Measurements from ENCODE around the gene NOC4L. TPM values are rescaled to one million over a fixed set of nuclear protein-coding genes. Genes with fewer than 3 reads are reported as not detected.
"Not testable (repeated sequence)": the region's sequence is repeated elsewhere in the genome, so short reads cannot be mapped to it uniquely, and the experiment has no call there.

NOC4L gene
- total RNA-seq, 1 donor from 2014 or later, result 14.6 TPM

DNA sequence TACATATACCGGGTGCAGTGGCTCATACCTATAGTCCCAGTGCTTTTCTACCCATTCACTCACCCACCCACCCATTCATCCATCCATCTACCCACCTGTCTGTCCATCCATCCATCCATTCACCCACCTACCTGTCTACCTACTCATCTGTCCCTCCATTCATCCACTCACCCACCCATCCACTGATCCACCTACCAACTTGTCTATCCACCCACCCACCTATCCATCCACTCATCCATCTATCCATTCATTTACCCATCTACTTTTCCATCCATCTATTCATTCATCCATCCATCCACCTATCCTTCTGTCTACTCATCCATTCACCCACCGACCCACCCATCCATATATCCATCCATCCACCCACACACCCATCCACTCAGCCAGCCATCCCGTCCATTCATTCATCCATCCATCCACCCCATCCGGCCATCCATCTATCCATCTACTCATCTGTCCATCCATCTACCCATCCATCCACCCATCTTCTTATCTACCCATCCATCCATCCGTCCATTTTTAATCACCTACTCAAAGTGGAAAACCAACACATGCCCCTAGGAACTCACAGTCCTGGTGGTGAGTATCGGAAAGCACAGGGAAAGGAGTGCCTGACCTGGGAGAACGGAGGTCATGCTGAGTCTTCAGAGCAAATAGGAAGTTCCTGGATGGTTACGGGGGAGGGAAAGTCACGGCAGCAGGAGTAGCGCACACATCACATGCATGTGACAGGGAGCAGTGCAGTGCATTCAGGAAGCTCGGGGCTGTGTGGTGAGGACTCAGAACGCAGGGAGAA is 20.1 kb upstream of the NOC4L start:
- DNase-seq (ENCODE audit: low spot score), result no peak

- peak; percentile 67 for DNase-seq (ENCODE audit: low spot score)
Measured at GRCh38 chr12:132124766-132125425, 19.4 kb upstream of the NOC4L start.

DNA sequence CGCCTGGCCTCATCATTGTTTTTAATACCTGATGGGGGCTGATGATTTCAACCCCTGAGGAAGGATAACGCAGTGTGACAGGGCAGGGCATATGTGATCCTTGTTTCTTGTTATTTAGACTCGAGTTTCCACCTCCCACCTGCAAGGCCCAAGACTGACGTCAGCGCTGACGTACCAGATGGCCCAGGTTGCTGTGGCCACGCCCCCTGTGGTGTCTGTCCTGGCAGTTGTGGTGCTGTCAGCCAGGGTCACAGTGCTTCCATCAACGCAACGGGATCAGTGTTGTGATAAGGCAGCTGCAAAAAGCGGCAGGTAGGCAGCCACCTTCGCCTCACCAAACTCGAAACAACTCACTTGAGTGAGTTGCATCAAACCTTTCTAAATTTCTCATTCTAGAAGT is 18.5 kb upstream of the NOC4L start:
- peak; percentile 51 for DNase-seq (ENCODE audit: low spot score)

DNA sequence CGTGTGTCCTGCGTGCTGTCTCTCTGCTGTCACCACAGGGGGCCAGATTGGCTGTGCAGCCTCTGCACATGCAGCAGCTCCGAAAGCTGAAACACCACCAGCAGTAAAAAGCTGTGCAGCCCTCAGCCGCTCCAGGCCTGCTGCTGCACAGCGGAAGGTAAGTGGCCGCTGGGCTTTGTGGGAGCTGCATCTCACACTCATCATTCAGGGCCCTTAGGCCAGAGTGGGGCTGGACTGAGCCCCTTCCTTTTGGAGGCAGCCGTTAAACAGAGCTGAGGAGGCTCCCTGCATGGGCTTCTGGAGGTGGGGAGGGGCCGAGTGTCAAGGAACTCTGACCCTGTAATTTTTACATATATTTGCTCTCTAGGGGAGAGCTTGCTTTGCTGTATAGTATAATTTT is 17.2 kb upstream of the NOC4L start:
- DNase-seq (ENCODE audit: low spot score), result no peak

DNA sequence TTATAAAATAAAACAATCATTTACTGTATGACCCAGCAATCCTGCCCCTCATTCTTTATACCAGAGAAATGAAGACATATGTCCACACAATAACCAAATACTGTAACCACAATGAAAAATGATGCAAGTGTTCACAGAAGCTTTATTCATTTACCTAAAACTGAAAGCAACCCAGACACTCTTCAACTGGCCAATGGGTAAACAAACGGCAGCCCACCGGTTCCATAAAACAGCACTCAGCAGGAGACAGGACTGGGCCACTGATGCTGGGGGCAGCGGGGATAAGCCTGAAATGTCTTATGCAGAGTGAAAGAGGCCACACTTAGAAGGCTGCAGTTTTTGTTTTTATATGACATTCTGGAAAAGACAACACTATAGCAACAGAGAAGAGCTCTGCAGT is 15.2 kb upstream of the NOC4L start:
- peak; percentile 33 for DNase-seq (ENCODE audit: low spot score)

DNA sequence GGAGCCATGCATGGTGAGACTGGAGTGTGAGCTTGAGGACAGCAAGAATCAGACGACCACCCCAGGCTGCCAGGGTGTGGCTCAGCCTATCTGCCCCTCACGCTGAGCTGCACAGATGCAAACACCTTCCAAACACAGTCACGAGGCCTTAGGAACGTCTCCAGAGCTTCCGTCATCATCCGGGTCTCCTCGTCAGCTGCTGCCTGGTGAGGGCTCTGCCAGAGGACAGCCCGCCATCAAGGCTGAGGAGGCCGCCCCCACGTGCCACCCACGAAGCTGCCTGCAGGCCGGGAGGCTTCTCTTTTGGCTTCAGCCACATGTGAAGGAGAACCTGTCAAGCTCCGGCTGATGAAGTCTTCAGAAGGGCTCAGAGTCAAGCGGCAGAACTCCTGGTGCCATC is 13.6 kb upstream of the NOC4L start:
- peak; percentile 77 for DNase-seq (ENCODE audit: low spot score)

DNA sequence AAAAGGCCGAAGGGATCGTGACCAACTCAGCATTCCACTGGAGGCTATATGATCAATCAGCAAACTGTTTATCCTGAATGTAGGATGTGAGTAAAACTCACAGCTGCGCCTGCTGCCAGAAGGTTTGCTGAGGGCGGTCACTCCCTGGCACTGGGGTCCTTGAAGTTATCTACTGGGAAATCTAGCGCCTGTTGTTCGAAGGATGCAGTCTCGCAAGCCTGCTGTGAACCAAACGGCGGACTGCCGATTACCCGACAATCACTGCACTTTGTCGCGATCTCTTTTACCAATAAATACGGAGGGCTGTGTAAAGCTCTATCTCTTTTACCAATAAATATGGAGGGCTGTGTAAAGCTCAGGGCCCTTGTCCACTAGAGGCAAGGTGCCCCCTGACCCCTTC is 13.0 kb upstream of the NOC4L start:
- peak; percentile 59 for DNase-seq (ENCODE audit: low spot score)

GRCh38 chr12:132131952-132132351 is 12.3 kb upstream of the NOC4L start:
- DNase-seq (ENCODE audit: low spot score), result no peak

DNA sequence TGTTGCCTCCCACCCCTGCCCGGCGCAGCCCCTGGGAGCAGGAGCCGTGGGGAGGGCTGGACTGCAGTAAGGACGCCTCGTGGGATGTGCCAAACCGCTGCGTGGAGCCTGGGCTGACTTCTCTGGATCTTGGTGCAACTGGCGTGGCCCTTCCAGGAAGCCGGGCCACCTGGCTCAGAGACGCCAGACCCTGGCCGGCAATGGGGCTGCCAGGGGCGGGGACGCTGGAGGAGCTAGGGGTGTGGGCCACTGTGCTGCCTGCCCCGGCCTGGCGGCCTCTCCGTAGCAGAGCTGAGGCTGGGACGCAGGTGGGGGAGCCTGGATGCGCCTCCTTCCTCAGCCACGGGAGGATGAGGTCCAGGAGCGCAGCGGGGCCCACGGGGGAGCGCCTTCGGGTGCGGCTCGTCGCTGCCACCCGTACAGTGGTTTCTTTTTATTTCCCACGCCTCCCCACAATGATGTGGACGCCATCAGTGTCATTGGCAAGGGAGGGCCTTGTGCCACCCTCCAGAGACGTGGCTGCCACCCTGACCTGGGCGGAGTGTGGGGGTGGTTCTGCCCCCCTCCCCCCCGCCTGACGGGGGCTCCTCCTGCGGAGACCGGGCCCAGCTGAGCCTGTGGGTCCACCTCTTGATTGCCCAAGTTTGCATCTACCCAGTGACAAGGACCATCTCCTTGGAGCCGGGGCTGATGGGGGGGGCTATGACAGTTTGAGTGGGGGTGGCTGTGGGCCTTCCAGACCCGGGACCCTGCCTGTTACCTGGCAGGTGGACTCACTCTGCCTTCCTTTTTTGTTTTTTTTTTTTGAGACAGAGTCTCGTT is 11.4 kb upstream of the NOC4L start:
- peak; percentile 64 for DNase-seq (ENCODE audit: low spot score)

GRCh38 chr12:132133952-132134652 is 10.2 kb upstream of the NOC4L start:
- no peak for DNase-seq (ENCODE audit: low spot score)

DNA sequence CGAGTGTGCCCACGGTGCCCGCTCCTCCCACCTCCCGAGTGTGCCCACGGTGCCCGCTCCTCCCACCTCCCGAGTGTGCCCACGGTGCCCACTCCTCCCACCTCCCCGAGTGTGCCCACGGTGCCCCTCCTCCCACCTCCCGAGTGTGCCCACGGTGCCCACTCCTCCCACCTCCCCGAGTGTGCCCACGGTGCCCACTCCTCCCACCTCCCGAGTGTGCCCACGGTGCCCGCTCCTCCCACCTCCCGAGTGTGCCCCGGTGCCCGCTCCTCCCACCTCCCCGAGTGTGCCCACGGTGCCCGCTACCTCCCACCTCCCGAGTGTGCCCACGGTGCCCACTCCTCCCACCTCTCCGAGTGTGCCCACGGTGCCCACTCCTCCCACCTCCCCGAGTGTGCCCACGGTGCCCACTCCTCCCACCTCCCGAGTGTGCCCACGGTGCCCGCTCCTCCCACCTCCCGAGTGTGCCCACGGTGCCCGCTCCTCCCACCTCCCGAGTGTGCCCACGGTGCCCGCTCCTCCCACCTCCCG is 9.5 kb upstream of the NOC4L start:
- not testable (repeated sequence) for DNase-seq (ENCODE audit: low spot score)

- DNase-seq (ENCODE audit: low spot score), result not testable (repeated sequence)
Measured at GRCh38 chr12:132136226-132136625, 8.0 kb upstream of the NOC4L start.

DNA sequence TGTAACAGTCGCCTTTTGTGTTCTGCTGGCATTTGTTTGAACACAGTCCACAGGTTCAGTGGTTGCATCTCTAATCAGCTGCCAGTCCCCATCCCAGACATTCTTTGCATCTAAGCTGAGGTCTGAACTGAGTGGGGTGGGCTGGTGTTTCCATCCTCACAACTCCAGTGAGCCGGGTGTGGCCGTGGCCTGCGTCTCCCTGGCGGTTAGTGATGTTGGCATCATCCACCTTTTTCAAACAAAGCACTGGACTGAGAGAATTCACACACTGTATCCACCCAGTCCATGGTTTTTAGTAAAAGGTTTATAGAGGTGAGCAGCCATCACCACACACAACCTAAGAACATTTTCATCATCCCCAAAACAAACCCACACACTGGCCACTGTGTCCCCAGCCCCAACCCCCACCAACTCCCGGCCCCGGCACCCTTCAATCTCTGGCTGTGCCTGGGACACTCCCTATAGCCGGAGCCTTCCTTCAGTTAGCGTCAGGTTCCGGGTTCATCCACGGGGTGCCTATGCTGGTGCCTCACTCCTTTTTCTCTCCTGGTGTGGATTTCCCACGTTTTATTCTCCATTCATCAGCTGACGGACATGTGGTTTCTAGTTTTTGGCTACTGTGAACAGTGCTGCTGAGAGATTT is 6.7 kb upstream of the NOC4L start:
- no peak for DNase-seq (ENCODE audit: low spot score)

DNA sequence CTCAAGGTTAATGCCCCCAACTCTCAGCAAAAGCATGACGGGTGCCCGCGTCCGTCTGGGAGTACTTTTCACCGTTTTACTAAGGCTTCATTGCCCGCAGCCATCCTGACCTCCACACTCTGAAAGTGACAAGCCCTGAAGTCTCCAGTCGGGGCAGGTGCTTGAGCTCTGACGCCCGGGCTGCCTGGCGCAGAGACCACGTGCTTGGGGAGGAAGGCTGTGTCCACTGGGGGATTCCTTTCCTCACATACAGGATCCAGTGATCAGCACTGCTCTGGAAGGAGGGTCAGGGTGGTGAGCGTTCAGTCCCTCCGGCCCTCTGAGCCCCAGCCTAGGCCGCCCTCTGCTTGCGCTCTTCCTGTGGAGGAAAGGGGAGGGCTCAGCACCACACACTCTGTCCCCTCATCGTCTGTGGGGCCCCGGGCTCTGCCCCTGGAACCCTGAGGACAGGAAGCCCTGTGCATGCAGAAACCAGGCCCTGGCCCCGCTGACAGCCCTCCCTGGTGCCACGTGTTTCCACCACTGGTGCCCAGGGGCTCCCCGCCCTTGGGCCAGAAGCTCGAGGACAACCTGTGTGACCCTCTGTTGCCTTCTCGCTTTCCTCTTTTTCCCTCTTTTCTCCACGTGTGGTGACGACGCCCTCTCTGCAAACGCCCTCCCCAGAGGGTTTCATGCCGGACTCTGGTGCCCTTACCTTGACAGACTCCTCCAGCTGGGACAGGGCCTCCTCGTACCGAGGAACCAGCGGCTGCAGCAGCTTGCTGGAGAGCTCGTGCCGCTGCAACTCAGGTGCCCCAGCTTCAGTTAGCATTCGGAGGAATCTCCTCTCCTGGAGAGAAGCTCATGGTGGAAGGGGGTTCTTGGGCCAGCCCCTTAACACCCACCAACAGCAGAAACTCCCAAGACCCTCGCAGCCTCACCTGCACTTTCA is 5.1 kb upstream of the NOC4L start:
- DNase-seq (ENCODE audit: low spot score), result no peak

DNA sequence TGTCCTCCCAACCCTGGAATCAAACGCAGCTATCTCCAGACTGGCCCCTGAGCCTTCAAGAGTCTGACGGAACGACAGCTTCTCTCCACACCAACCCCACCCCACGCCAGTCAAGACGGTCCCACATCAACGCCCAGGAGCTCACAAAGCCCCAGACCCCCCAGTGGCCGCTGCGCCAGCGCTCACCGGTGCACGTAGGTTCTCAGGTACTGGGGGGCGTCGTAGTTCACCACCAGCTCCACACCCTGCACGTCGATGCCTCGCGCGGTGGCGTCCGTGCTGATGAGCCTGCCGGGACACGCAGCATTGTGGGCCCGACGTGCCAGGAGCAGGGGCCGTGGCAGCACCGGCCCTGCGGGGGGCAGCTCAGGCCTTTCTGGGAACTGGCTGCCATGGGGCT is 4.3 kb upstream of the NOC4L start:
- no peak for DNase-seq (ENCODE audit: low spot score)

DNA sequence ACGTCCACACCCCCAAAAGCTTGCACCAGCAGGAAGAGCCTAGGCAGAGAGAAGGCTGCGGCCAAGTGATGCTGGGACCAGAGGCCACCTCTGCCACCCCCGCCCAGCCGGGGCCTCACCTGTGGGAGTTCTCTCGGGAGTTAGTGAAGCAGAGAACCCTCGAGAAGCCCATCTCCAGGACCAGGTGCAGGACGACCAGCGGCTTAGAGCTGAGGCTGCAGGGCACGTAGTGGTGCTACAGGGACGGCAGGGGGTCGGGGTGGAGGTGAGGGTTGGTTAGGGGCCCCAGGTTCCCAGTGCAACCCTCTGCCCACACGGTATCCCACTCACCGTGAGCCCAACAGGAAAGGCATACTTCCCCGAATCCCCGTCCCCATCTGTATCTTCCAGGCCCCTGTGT is 3.8 kb upstream of the NOC4L start:
- DNase-seq (ENCODE audit: low spot score), result no peak

GRCh38 chr12:132140918-132141841 is 3.1 kb upstream of the NOC4L start:
- no peak for DNase-seq (ENCODE audit: low spot score)

DNA sequence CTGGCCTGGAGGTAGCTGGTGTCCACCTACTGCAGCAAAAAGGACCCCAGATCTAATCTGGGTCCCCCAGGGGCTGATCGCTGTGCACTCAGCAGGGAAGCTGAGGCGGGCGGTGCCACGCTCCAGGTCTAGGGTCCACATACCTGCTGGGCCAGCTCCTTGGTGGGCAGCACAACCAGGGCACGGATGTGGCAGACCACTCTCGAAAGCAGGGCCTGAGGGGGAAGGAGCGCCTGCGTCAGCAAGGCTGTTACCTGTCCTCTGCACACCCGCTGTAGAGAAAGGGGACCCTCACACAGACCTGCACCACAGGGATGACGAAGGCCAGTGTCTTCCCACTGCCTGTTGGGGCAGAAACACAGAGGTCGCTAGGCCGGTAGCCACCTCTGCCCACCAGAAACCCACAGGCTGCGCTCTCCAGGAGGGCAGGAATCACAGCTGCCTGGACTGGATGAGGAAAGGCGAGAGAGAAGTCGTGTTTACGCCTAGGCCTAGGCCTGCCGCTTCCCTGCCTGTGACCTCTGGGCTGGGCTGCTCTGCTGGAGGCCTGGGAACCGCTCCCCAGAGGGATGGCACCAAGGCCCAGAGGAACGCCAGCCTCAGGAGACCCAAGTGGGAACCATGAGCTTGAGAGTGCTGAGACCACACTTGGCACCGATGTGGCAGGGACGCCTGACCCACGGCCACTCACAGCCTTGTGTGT is 2.1 kb upstream of the NOC4L start:
- no peak for DNase-seq (ENCODE audit: low spot score)

Data from mesenteric fat pad (tissue), 1 donor.